Measurements from ENCODE around the gene PTPN2.

- TF ChIP-seq EZH2phosphoT487 (IDR thresholded peaks at IDR 0.05; ENCODE audit: borderline replicate concordance, low read depth, low read length): no peak
- TF ChIP-seq CTCF (conservative IDR thresholded peaks at IDR 0.05; ENCODE audit: low read length): no peak
Measured at GRCh38 chr18:12838178-12838634, 45.8 kb downstream of the PTPN2 start.
